DND-41 (cell line): ENCODE measurements around the gene ANKLE2.

ENCODE experiments used
- EZH2 ChIP-seq: IDR thresholded peaks from 3 replicates; pipeline ENCODE4 v1.6.1; 2012; ENCODE audit warnings: borderline replicate concordance, low read depth, mild to moderate bottlenecking, moderate library complexity, low read length, inconsistent platforms; ENCODE audit not compliant: severe bottlenecking
- TF ChIP-seq, protein P1 (sequence below): IDR thresholded peaks from 2 replicates; pipeline ENCODE4 v1.5.1; 2012; ENCODE audit warnings: borderline replicate concordance, low read length, moderate library complexity, mild to moderate bottlenecking; ENCODE audit not compliant: poor library complexity, severe bottlenecking; ENCODE audit errors: extremely low read depth

DNA sequence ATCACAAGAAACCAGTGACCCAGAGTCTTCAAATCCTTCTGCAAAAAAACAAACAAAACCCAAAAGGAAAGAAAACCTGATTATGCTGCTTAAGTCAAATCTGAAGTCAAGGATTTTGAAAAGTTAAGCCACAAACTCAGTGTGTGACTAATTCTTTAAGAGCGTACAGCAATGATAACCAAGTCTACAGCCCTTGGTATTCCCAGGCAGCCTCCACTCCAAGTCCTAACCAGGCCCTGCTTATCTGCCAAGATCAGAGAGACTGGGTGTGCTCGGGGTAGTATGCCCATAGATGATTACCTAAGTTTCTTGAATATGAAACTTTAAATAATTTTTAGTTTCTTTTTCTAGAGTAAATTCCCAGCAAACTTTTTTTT lies 37.9 kb downstream of the ANKLE2 start:
- TF ChIP-seq, protein P1, sequence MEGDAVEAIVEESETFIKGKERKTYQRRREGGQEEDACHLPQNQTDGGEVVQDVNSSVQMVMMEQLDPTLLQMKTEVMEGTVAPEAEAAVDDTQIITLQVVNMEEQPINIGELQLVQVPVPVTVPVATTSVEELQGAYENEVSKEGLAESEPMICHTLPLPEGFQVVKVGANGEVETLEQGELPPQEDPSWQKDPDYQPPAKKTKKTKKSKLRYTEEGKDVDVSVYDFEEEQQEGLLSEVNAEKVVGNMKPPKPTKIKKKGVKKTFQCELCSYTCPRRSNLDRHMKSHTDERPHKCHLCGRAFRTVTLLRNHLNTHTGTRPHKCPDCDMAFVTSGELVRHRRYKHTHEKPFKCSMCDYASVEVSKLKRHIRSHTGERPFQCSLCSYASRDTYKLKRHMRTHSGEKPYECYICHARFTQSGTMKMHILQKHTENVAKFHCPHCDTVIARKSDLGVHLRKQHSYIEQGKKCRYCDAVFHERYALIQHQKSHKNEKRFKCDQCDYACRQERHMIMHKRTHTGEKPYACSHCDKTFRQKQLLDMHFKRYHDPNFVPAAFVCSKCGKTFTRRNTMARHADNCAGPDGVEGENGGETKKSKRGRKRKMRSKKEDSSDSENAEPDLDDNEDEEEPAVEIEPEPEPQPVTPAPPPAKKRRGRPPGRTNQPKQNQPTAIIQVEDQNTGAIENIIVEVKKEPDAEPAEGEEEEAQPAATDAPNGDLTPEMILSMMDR, result no peak
- no peak for TF ChIP-seq EZH2
